SK-N-SH (cell line): Measurements from ENCODE around the gene PRDM5.

Experiments used
- POLR2AphosphoS5 ChIP-seq: IDR thresholded peaks from 2 replicates; pipeline ENCODE4 v1.6.1; 2012; ENCODE audit warnings: low read depth, low read length
- RFX5 ChIP-seq: IDR thresholded peaks from 2 replicates; pipeline ENCODE4 v1.6.1; 2012; ENCODE audit warnings: mild to moderate bottlenecking, improper control_type of control experiment, low read length

DNA sequence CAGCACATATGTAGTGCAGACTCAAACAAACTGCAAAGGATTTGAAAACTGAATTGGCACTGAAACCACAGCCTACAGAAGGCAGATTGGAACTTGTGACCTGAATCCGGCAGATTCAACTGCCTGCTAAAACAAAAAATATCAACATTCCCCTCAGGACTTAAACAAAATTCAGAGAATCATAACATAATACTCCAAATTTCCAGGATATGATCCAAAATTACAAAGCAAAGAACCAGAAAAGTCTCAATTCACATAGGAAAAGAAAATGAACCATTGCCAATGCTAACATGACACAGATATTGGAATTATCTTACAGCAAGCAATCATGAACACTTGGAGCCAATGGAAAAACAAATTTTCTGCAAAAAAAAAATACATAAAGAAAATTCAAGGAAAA is 250.4 kb downstream of the PRDM5 start:
- TF ChIP-seq POLR2AphosphoS5 (no peak), RFX5 (no peak)
